ENCODE data around the gene TMOD2. TPM values are rescaled to one million over a fixed set of nuclear protein-coding genes. Genes with fewer than 3 reads are reported as not detected.

The TMOD2 gene
- total RNA-seq, 1 experiment from 2014 or later, result 3.6 TPM

DNA sequence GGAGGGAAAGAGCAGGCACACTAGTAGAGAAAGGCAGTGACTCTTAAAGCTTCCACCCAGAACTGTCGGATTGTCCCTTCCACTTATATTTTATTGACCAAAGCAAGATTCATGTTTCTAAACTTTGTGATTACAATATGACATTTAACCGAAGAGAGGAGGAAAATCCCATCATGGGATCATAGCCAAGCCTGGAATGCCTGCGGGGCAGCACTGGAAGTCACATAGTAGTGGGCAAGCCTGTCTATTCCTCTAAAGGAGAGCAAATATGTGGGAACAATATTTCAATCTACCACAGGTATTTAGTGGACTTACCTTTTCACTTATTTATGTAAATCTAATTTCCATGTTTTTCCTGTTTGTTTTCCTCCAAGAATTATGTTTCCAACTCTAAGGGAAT lies 74.3 kb downstream of the TMOD2 start:
- no peak for ATAC-seq
- no peak overlapping the region for H3K4me3 Mint-ChIP-seq
- H3K27me3 Mint-ChIP-seq (ENCODE audit: low read depth), result no peaks in the 10 kb centered on the region

DNA sequence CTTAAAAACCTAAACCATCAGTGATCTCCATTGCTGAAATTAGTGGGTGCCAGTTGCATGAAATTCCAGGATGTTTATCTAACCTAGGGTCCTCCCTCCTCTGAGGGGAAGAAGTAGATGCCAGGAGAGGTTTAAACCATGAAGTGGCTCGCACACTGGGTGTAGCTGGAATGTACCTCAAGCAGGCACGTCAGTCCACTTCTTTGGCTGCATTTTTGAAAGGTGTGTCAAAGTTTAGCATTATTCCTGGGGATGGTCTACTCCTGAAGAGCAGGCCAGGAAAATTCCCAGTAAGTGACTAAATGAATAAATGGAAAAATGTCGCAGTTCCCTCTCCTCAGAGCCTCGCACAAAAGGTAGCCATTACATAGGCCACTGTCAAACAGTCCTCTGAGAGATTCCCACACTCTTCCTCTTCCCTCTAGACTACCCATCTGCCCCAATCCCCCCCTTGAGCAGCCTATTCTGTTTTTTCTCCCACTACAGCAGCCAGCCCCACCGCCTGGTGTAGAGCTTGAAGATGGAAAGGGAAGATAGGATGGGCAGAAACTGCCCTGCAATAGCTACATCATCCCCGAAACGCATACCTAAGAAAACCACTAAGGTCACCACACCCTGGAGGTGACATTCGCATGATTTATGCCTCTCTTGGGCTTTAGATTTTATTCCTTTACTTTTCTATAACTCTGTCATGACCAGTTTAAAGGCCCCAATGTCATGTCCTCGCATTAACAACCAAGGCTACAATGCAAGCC lies 77.4 kb downstream of the TMOD2 start:
- Mint-ChIP-seq H3K36me3 (no peaks in the 10 kb centered on the region), H3K9me3 (no peaks in the 10 kb centered on the region), H3K4me3 (peak overlapping the region; percentile 94), H3K4me1 (peaks cover 17% of the 10 kb centered on the region), H3K27ac (no peak overlapping the region), H3K27me3 (ENCODE audit: low read depth) (no peaks in the 10 kb centered on the region)
- DNase-seq (ENCODE audit: low spot score) (no peak), ATAC-seq (no peak)
- ChIA-PET POLR2A (interaction anchor here (1.0 kb wide), 1 partner anchor 10 kb away, joined by 5 read pairs; no protein-coding TSS in a partner anchor), CTCF (interaction anchor here (1.0 to 1.7 kb wide), 5 partner anchors 52 to 399 kb away, joined by 3 to 9 read pairs (median 4); no protein-coding TSS in a partner anchor)
- TF ChIP-seq, protein P1, sequence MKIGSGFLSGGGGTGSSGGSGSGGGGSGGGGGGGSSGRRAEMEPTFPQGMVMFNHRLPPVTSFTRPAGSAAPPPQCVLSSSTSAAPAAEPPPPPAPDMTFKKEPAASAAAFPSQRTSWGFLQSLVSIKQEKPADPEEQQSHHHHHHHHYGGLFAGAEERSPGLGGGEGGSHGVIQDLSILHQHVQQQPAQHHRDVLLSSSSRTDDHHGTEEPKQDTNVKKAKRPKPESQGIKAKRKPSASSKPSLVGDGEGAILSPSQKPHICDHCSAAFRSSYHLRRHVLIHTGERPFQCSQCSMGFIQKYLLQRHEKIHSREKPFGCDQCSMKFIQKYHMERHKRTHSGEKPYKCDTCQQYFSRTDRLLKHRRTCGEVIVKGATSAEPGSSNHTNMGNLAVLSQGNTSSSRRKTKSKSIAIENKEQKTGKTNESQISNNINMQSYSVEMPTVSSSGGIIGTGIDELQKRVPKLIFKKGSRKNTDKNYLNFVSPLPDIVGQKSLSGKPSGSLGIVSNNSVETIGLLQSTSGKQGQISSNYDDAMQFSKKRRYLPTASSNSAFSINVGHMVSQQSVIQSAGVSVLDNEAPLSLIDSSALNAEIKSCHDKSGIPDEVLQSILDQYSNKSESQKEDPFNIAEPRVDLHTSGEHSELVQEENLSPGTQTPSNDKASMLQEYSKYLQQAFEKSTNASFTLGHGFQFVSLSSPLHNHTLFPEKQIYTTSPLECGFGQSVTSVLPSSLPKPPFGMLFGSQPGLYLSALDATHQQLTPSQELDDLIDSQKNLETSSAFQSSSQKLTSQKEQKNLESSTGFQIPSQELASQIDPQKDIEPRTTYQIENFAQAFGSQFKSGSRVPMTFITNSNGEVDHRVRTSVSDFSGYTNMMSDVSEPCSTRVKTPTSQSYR (CRISPR knock-in tag; IDR thresholded peaks at IDR 0.05), result no peak
- TF ChIP-seq OVOL2 (CRISPR knock-in tag; IDR thresholded peaks at IDR 0.05; ENCODE audit: borderline replicate concordance), result no peak
- TF ChIP-seq RELA (CRISPR knock-in tag; IDR thresholded peaks at IDR 0.05; ENCODE audit: borderline replicate concordance), result no peak
- TF ChIP-seq, protein P2, sequence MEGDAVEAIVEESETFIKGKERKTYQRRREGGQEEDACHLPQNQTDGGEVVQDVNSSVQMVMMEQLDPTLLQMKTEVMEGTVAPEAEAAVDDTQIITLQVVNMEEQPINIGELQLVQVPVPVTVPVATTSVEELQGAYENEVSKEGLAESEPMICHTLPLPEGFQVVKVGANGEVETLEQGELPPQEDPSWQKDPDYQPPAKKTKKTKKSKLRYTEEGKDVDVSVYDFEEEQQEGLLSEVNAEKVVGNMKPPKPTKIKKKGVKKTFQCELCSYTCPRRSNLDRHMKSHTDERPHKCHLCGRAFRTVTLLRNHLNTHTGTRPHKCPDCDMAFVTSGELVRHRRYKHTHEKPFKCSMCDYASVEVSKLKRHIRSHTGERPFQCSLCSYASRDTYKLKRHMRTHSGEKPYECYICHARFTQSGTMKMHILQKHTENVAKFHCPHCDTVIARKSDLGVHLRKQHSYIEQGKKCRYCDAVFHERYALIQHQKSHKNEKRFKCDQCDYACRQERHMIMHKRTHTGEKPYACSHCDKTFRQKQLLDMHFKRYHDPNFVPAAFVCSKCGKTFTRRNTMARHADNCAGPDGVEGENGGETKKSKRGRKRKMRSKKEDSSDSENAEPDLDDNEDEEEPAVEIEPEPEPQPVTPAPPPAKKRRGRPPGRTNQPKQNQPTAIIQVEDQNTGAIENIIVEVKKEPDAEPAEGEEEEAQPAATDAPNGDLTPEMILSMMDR (IDR thresholded peaks at IDR 0.05), result no peak
- no peak for TF ChIP-seq ZNF232 (CRISPR knock-in tag; IDR thresholded peaks at IDR 0.05)
- TF ChIP-seq, protein P3, sequence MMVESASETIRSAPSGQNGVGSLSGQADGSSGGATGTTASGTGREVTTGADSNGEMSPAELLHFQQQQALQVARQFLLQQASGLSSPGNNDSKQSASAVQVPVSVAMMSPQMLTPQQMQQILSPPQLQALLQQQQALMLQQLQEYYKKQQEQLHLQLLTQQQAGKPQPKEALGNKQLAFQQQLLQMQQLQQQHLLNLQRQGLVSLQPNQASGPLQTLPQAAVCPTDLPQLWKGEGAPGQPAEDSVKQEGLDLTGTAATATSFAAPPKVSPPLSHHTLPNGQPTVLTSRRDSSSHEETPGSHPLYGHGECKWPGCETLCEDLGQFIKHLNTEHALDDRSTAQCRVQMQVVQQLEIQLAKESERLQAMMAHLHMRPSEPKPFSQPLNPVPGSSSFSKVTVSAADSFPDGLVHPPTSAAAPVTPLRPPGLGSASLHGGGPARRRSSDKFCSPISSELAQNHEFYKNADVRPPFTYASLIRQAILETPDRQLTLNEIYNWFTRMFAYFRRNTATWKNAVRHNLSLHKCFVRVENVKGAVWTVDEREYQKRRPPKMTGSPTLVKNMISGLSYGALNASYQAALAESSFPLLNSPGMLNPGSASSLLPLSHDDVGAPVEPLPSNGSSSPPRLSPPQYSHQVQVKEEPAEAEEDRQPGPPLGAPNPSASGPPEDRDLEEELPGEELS (CRISPR knock-in tag; IDR thresholded peaks at IDR 0.05), result no peak
- TF ChIP-seq, protein P4, sequence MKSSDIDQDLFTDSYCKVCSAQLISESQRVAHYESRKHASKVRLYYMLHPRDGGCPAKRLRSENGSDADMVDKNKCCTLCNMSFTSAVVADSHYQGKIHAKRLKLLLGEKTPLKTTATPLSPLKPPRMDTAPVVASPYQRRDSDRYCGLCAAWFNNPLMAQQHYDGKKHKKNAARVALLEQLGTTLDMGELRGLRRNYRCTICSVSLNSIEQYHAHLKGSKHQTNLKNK (CRISPR knock-in tag; IDR thresholded peaks at IDR 0.05), result no peak
- TF ChIP-seq SP1 (CRISPR knock-in tag; conservative IDR thresholded peaks at IDR 0.05), result no peak

More for the DNA sequence above, 74.3 kb downstream of the TMOD2 start:
- POLR2A ChIA-PET, result no interaction called here
- TF ChIP-seq KAT7 (CRISPR knock-in tag; IDR thresholded peaks at IDR 0.05; ENCODE audit: borderline replicate concordance), result no peak
- no peak for TF ChIP-seq ETV6 (CRISPR knock-in tag; IDR thresholded peaks at IDR 0.05)
- TF ChIP-seq TEAD4 (CRISPR knock-in tag; IDR thresholded peaks at IDR 0.05), result no peak
- TF ChIP-seq ZNF263 (CRISPR knock-in tag; IDR thresholded peaks at IDR 0.05; ENCODE audit: low read depth), result no peak
- no peak for TF ChIP-seq MYBL2 (CRISPR knock-in tag; IDR thresholded peaks at IDR 0.05)
- TF ChIP-seq, protein P3 (CRISPR knock-in tag; IDR thresholded peaks at IDR 0.05), result no peak
- TF ChIP-seq RORB (CRISPR knock-in tag; IDR thresholded peaks at IDR 0.05), result no peak
- TF ChIP-seq, protein P5, sequence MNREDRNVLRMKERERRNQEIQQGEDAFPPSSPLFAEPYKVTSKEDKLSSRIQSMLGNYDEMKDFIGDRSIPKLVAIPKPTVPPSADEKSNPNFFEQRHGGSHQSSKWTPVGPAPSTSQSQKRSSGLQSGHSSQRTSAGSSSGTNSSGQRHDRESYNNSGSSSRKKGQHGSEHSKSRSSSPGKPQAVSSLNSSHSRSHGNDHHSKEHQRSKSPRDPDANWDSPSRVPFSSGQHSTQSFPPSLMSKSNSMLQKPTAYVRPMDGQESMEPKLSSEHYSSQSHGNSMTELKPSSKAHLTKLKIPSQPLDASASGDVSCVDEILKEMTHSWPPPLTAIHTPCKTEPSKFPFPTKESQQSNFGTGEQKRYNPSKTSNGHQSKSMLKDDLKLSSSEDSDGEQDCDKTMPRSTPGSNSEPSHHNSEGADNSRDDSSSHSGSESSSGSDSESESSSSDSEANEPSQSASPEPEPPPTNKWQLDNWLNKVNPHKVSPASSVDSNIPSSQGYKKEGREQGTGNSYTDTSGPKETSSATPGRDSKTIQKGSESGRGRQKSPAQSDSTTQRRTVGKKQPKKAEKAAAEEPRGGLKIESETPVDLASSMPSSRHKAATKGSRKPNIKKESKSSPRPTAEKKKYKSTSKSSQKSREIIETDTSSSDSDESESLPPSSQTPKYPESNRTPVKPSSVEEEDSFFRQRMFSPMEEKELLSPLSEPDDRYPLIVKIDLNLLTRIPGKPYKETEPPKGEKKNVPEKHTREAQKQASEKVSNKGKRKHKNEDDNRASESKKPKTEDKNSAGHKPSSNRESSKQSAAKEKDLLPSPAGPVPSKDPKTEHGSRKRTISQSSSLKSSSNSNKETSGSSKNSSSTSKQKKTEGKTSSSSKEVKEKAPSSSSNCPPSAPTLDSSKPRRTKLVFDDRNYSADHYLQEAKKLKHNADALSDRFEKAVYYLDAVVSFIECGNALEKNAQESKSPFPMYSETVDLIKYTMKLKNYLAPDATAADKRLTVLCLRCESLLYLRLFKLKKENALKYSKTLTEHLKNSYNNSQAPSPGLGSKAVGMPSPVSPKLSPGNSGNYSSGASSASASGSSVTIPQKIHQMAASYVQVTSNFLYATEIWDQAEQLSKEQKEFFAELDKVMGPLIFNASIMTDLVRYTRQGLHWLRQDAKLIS (CRISPR knock-in tag; IDR thresholded peaks at IDR 0.05; ENCODE audit: borderline replicate concordance), result no peak
- TF ChIP-seq ZNF671 (CRISPR knock-in tag; IDR thresholded peaks at IDR 0.05), result no peak
- CTCF ChIA-PET, result no interaction called here
- Mint-ChIP-seq H3K4me1 (peaks cover 2% of the 10 kb centered on the region), H3K36me3 (peaks cover 10% of the 10 kb centered on the region), H3K27ac (no peak overlapping the region), H3K9me3 (peaks cover 15% of the 10 kb centered on the region)
- no peak for DNase-seq (ENCODE audit: low spot score)
